ENCODE measurements around the gene FOXP1. TPM values are rescaled to one million over a fixed set of nuclear protein-coding genes. Genes with fewer than 3 reads are reported as not detected.
"Not testable (repeated sequence)": the region's sequence is repeated elsewhere in the genome, so short reads cannot be mapped to it uniquely, and the experiment has no call there.

The FOXP1 gene
- total RNA-seq, 1 donor from 2014 or later, result 41.2 TPM

GRCh38 chr3:71330505-71330904 is 253.0 kb downstream of the FOXP1 start:
- no peak for TF ChIP-seq CTCF (IDR thresholded peaks at IDR 0.05; ENCODE audit: borderline replicate concordance)
- Histone ChIP-seq H3K27me3 (ENCODE audit: low read depth) (no peaks in the 10 kb centered on the region), H3K36me3 (peaks cover 4% of the 10 kb centered on the region), H3K9me3 (replicated peaks) (no peaks in the 10 kb centered on the region), H3K4me1 (peaks cover 8% of the 10 kb centered on the region), H3K27ac (replicated peaks) (no peak overlapping the region), H3K4me3 (no peak overlapping the region)
- intact Hi-C loops (cut with micrococcal nuclease), result no loop called here
- DNase-seq, result no peak

DNA sequence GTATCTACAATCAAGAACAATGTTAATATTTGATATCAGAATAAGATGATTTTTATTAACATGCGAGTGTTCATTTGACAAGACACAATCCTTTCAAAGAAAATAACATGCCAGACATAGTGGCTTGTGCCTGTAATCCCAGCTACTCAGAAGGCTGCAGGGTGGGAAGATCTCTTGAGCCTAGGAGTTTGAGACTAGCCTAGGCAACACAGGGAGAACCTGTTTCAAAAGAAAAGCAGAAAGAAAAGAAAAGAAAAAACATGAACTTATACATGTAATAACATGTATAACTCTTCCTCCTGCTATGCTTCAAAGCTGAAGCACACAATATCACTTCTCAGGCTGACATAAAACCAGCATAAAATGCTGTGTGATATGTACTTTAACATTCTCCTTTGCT is 253.7 kb downstream of the FOXP1 start:
- Histone ChIP-seq H3K4me3 (no peak overlapping the region), H3K9me3 (replicated peaks) (no peaks in the 10 kb centered on the region), H3K4me1 (peaks cover 8% of the 10 kb centered on the region), H3K27me3 (ENCODE audit: low read depth) (no peaks in the 10 kb centered on the region), H3K36me3 (peaks cover 4% of the 10 kb centered on the region), H3K27ac (replicated peaks) (no peak overlapping the region)
- no peak for DNase-seq
- no peak for TF ChIP-seq CTCF (IDR thresholded peaks at IDR 0.05; ENCODE audit: borderline replicate concordance)
- intact Hi-C loops (cut with micrococcal nuclease), result no loop called here

- Histone ChIP-seq H3K27ac (replicated peaks) (no peak overlapping the region), H3K36me3 (peaks cover 4% of the 10 kb centered on the region), H3K4me3 (no peak overlapping the region), H3K27me3 (ENCODE audit: low read depth) (no peaks in the 10 kb centered on the region), H3K4me1 (peaks cover 8% of the 10 kb centered on the region), H3K9me3 (replicated peaks) (no peaks in the 10 kb centered on the region)
- DNase-seq, result no peak
- intact Hi-C loops (cut with micrococcal nuclease), result no loop called here
- no peak for TF ChIP-seq CTCF (IDR thresholded peaks at IDR 0.05; ENCODE audit: borderline replicate concordance)
These were observed 254.6 kb downstream of the FOXP1 start for GRCh38 chr3:71328926-71329325.

DNA sequence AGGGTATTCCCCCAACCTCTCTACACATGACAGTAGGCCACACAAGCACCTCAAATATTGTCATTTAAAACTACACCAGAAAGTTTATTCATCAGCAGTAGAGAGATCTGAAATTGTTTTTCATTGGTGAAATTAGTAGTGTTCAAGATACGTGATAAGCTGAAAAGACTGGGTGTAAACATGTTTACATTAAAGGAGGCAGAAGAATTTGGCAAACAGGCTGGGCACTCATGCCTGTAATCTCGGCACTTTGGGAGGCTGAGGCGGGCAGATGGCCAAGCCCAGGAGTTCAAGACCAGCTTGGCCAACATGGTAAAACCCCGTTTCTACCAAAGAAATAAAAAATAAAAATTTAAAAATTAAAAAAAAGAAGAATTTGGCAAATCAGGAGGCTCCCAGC is 255.6 kb downstream of the FOXP1 start:
- H3K4me1 ChIP-seq, result peaks cover 5% of the 10 kb centered on the region
- no peak for TF ChIP-seq CTCF (IDR thresholded peaks at IDR 0.05; ENCODE audit: borderline replicate concordance)
- H3K27ac ChIP-seq (replicated peaks), result no peak overlapping the region
- DNase-seq, result no peak
- no peaks in the 10 kb centered on the region for H3K27me3 ChIP-seq (ENCODE audit: low read depth)
- H3K4me3 ChIP-seq, result no peak overlapping the region
- intact Hi-C loops (cut with micrococcal nuclease), result no loop called here
- H3K9me3 ChIP-seq (replicated peaks), result no peaks in the 10 kb centered on the region
- peaks cover 4% of the 10 kb centered on the region for H3K36me3 ChIP-seq

- Histone ChIP-seq H3K9me3 (replicated peaks) (no peaks in the 10 kb centered on the region), H3K27me3 (ENCODE audit: low read depth) (no peaks in the 10 kb centered on the region), H3K4me1 (no peaks in the 10 kb centered on the region), H3K27ac (replicated peaks) (no peak overlapping the region), H3K4me3 (no peak overlapping the region), H3K36me3 (no peaks in the 10 kb centered on the region)
- TF ChIP-seq CTCF (IDR thresholded peaks at IDR 0.05; ENCODE audit: borderline replicate concordance), result no peak
- DNase-seq, result no peak
- intact Hi-C loops (cut with micrococcal nuclease), result no loop called here
These were observed 257.8 kb downstream of the FOXP1 start for GRCh38 chr3:71325715-71326114.

DNA sequence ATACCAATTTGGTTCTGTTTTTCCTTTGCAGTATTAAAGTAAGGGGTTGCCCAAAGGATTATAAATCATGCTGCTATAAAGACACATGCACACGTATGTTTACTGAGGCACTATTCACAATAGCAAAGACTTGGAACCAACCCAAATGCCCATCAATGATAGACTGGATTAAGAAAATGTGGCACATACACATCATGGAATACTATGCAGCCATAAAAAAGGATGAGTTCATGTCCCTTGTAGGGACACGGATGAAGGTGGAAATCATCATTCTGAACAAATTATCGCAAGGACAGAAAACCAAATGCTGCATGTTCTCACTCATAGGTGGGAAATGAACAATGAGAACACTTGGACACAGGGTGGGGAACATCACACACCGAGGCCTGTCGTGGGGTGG is 259.3 kb downstream of the FOXP1 start:
- intact Hi-C loops (cut with micrococcal nuclease); H3K36me3 ChIP-seq; H3K4me1 ChIP-seq; H3K4me3 ChIP-seq; H3K27ac ChIP-seq (replicated peaks); H3K9me3 ChIP-seq (replicated peaks); DNase-seq; H3K27me3 ChIP-seq (ENCODE audit: low read depth): not testable (repeated sequence)
